ENCODE measurements around the gene GABRP.
"Not testable (repeated sequence)": the region's sequence is repeated elsewhere in the genome, so short reads cannot be mapped to it uniquely, and the experiment has no call there.

GABRP gene

GRCh38 chr5:170811719-170812118 is 28.2 kb downstream of the GABRP start:
- no peak for ATAC-seq
- H3K4me3 Mint-ChIP-seq, result no peak overlapping the region
- H3K9me3 Mint-ChIP-seq, result no peaks in the 10 kb centered on the region
- no peaks in the 10 kb centered on the region for H3K4me1 Mint-ChIP-seq
- peaks cover 8% of the 10 kb centered on the region for H3K27me3 Mint-ChIP-seq
- DNase-seq, result no peak
- no peak overlapping the region for H3K27ac Mint-ChIP-seq

- no peaks in the 10 kb centered on the region for H3K4me1 Mint-ChIP-seq
Measured at GRCh38 chr5:170813231-170813630, 29.7 kb downstream of the GABRP start.

DNA sequence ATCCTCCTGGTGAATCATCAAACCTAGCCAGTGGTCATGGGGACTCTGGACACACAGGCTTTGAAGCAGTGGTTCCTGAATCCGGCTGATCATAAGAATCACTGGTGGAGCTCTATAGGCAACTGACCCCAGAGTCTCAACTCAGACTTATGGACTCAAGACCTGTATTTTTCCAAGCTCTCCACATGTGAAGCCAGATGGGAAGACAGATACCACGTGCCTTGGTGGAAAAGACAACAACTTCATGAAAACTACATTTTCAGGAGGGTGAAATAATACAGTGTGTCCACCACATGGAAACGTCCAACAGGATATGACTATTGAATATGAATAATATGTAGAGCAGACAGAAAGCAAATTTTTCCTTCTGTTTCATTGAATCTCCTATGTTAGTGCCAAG is 33.7 kb downstream of the GABRP start:
- Mint-ChIP-seq H3K27ac (peak overlapping the region in 1 of 2 donors; percentile 27), H3K4me1 (no peaks in the 10 kb centered on the region), H3K9me3 (no peaks in the 10 kb centered on the region), H3K27me3 (no peaks in the 10 kb centered on the region), H3K4me3 (no peak overlapping the region)
- DNase-seq (no peak), ATAC-seq (no peak)

More at GRCh38 chr5:170813231-170813630, 29.7 kb downstream of the GABRP start:
- ATAC-seq (no peak), DNase-seq (no peak)
- H3K4me3 Mint-ChIP-seq, result no peak overlapping the region
- H3K27me3 Mint-ChIP-seq, result peaks cover 8% of the 10 kb centered on the region
- no peak overlapping the region for H3K27ac Mint-ChIP-seq
- no peaks in the 10 kb centered on the region for H3K9me3 Mint-ChIP-seq

GRCh38 chr5:170818232-170818631 is 34.7 kb downstream of the GABRP start:
- Mint-ChIP-seq H3K27me3 (no peaks in the 10 kb centered on the region), H3K27ac (peak overlapping the region in 1 of 2 donors; percentile 72), H3K9me3 (no peaks in the 10 kb centered on the region), H3K4me3 (no peak overlapping the region), H3K4me1 (no peaks in the 10 kb centered on the region)
- ATAC-seq (no peak), DNase-seq (no peak)

DNA sequence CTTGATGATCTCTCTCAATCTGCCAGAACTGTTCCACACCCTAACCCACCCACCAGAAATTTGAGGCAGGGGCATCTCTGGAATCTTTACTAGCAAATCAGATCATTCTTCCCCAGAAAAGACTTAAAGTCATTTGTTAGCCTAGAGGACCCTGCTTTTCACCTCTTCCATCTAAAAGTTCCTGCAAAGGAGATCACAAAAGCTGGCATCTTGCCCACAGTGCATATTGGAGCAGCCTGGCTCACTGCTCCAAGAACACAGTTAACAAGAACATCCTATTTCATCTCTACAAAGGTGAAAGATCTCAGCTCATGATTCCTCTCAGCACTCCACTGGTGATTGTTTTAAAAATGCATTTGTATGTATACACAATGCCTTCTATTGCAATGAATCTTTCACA is 36.3 kb downstream of the GABRP start:
- ATAC-seq, result no peak
- H3K4me1 Mint-ChIP-seq, result no peaks in the 10 kb centered on the region
- no peak for DNase-seq
- H3K9me3 Mint-ChIP-seq, result no peaks in the 10 kb centered on the region
- no peak overlapping the region for H3K27ac Mint-ChIP-seq
- no peaks in the 10 kb centered on the region for H3K27me3 Mint-ChIP-seq
- no peak overlapping the region for H3K4me3 Mint-ChIP-seq

DNA sequence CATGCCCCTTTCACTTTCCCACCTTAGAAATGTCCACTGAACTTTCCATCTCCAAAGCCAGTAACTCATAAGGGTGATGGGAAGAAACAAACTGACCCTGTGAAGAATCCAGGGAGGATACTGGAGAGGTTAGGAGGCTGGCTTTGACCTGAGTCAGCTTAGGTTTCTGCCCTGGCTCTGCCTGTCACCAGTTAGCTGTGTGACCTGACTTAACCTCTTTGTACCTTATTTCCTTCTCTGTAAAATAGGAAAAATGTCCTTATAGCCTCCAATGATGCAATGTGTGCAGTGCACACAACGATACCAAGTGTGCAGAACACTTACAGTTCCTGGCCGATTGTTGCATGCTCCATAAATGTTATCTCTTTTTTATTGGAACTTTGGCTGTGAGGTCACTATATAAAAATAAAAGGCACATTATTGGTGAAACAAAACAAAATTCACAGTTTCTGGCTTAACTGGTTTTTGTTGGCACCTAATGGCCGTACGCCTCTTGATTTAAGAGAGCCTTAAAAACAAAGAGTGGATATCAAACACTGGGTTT is 37.8 kb downstream of the GABRP start:
- ATAC-seq (no peak), DNase-seq (no peak)
- H3K4me1 Mint-ChIP-seq, result no peaks in the 10 kb centered on the region
- no peak overlapping the region for H3K27ac Mint-ChIP-seq
- H3K27me3 Mint-ChIP-seq, result no peaks in the 10 kb centered on the region
- H3K9me3 Mint-ChIP-seq, result no peaks in the 10 kb centered on the region
- no peak overlapping the region for H3K4me3 Mint-ChIP-seq

- H3K27ac Mint-ChIP-seq, result no peak overlapping the region
- H3K4me1 Mint-ChIP-seq, result no peaks in the 10 kb centered on the region
- ATAC-seq, result no peak
- no peak overlapping the region for H3K4me3 Mint-ChIP-seq
- no peak for DNase-seq
- no peaks in the 10 kb centered on the region for H3K27me3 Mint-ChIP-seq
- no peaks in the 10 kb centered on the region for H3K9me3 Mint-ChIP-seq
Measured at GRCh38 chr5:170826117-170826516, 42.6 kb downstream of the GABRP start.

DNA sequence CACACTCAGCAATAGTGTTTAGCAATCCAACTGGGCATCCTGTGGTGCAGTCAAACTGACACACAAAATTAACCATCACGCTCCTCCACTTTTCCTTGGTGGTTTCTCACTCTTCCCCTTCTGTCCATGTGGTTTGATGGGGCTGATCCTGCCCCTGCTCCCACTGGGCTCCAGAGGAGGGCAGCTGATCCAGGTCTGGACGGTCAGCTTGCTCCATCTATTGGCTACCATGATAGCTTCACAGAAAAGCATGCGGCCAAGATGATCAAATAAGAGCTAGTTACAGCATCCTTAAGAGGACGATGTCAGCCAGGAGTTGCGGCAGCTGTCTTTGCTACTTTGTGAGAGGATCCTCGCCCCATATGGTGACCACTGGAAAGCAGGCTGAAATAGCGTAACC is 48.7 kb downstream of the GABRP start:
- Mint-ChIP-seq H3K27me3 (no peaks in the 10 kb centered on the region), H3K9me3 (peaks cover 0 to 14% of the 10 kb centered on the region in 2 donors), H3K4me1 (no peaks in the 10 kb centered on the region), H3K27ac (no peak overlapping the region), H3K4me3 (no peak overlapping the region)
- ATAC-seq, result no peak
- DNase-seq, result no peak

- H3K27me3 Mint-ChIP-seq, DNase-seq, H3K4me1 Mint-ChIP-seq, H3K27ac Mint-ChIP-seq, H3K4me3 Mint-ChIP-seq, ATAC-seq: not testable (repeated sequence)
- peaks cover 0 to 14% of the 10 kb centered on the region in 2 donors for H3K9me3 Mint-ChIP-seq
Measured at GRCh38 chr5:170833981-170834380, 50.5 kb downstream of the GABRP start.

GRCh38 chr5:170836226-170836625 is 52.7 kb downstream of the GABRP start:
- Mint-ChIP-seq H3K27ac (no peak overlapping the region), H3K27me3 (no peaks in the 10 kb centered on the region), H3K9me3 (peaks cover 0 to 14% of the 10 kb centered on the region in 2 donors), H3K4me3 (no peak overlapping the region), H3K4me1 (no peaks in the 10 kb centered on the region)
- DNase-seq, result no peak
- ATAC-seq, result no peak

- Mint-ChIP-seq H3K27ac (no peak overlapping the region), H3K9me3 (no peaks in the 10 kb centered on the region), H3K4me1 (no peaks in the 10 kb centered on the region), H3K27me3 (peaks cover 12% of the 10 kb centered on the region), H3K4me3 (no peak overlapping the region)
- DNase-seq, result no peak
- ATAC-seq, result no peak
Measured at GRCh38 chr5:170843870-170844269, 60.3 kb downstream of the GABRP start.

DNA sequence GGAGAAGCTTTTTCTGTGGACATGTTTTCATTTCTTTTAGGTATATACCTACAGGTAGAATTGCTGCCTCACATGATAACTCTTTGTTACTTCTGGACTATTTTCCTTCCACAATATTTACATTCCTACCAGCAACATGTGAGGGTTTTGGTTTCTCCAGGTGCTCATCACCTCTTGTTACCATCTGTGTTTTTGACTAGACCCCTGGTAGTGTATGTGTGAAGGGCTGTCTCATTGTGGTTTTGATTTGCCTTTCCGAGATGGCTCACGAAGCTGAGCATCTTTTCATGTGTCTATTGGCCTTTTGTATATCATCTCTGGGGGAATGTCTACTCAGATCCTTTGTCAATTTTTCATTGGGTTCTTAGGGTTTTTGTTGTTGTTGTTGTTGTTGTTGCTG is 61.1 kb downstream of the GABRP start:
- H3K4me3 Mint-ChIP-seq, result no peak overlapping the region
- DNase-seq (no peak), ATAC-seq (no peak)
- H3K9me3 Mint-ChIP-seq, result no peaks in the 10 kb centered on the region
- H3K27ac Mint-ChIP-seq, result no peak overlapping the region
- H3K4me1 Mint-ChIP-seq, result no peaks in the 10 kb centered on the region
- H3K27me3 Mint-ChIP-seq, result peaks cover 12% of the 10 kb centered on the region

DNA sequence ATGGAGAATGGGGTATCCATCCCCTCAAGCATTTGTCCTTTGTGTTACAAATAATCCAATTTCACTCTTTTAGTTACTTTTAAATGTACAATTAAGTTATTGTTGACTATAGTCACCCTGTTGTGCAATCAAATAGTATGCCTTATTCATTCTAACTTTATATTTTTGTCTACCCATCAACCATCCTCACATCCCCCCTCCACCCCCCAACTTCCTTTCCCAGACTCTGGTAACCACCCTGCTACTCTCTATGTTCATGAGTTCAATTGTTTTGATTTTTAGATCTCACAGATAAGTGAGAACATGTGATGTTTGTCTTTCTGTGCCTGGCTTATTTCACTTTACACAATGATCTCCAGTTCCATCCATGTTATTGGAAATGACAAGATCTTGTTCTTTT is 62.9 kb downstream of the GABRP start:
- Mint-ChIP-seq H3K27ac (no peak overlapping the region), H3K27me3 (peaks cover 12% of the 10 kb centered on the region), H3K9me3 (no peaks in the 10 kb centered on the region), H3K4me1 (no peaks in the 10 kb centered on the region), H3K4me3 (no peak overlapping the region)
- no peak for ATAC-seq
- no peak for DNase-seq

DNA sequence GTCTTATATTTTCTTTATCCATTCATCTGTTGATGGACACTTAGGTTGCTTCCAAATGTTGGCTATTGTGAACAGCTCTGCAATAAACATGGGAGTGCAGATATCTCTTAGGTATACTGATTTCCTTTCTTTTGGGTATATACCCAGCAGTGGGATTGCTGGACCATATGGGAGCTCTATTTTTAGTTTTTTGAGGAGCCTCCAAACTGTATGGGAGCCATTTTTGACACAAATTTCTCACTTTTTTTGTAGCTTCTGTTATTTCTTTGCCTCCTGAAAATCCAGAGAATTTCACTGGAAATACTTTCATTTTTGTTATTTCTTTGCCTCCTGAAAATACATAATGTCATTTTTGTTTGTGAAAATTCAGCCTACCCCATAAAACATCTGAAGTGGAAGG is 63.3 kb downstream of the GABRP start:
- no peak for DNase-seq
- no peak overlapping the region for H3K27ac Mint-ChIP-seq
- H3K4me3 Mint-ChIP-seq, result no peak overlapping the region
- no peak for ATAC-seq
- H3K27me3 Mint-ChIP-seq, result peaks cover 12% of the 10 kb centered on the region
- no peaks in the 10 kb centered on the region for H3K9me3 Mint-ChIP-seq
- H3K4me1 Mint-ChIP-seq, result no peaks in the 10 kb centered on the region

DNA sequence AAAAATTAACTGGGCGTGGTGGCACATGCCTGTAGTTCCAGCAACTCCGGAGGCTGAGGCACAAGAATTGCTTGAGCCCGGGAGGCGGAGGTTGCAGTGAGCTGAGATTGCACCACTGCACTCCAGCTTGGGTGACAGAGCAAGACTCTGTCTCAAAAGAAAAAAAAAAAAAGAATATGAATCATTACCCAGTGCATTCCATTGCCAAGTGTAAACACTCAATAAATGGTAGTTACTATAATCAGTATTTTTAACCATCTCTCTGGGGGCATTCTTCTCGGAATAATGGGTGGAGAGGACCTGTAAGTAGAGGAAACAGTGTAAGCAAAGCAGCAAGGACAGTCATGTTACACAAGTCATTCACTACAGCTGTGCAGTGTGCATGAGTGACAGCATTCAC is 64.5 kb downstream of the GABRP start:
- ATAC-seq (no peak), DNase-seq (no peak)
- Mint-ChIP-seq H3K27ac (no peak overlapping the region), H3K9me3 (no peaks in the 10 kb centered on the region), H3K27me3 (peaks cover 12% of the 10 kb centered on the region), H3K4me3 (no peak overlapping the region), H3K4me1 (no peaks in the 10 kb centered on the region)

DNA sequence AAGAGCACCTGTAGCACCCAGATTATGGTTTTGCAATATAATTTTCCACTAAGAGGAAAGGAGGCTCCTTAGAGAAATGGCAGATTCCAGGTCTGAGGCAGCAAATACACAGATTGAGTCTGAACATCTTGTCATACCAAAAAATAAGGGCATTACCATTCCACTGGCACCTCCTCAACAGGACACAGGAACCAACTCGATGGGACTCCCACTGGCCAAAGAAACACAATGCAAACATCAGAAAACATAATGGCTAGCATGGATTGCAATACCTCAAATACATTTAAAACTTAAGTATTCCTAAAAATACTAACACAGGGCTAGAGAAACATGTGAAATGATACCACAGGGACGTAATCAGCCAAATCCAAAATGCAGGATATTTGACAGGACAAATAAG is 65.8 kb downstream of the GABRP start:
- no peak for DNase-seq
- no peak overlapping the region for H3K27ac Mint-ChIP-seq
- no peak for ATAC-seq
- no peaks in the 10 kb centered on the region for H3K4me1 Mint-ChIP-seq
- no peaks in the 10 kb centered on the region for H3K9me3 Mint-ChIP-seq
- H3K27me3 Mint-ChIP-seq, result peaks cover 12% of the 10 kb centered on the region
- H3K4me3 Mint-ChIP-seq, result no peak overlapping the region

DNA sequence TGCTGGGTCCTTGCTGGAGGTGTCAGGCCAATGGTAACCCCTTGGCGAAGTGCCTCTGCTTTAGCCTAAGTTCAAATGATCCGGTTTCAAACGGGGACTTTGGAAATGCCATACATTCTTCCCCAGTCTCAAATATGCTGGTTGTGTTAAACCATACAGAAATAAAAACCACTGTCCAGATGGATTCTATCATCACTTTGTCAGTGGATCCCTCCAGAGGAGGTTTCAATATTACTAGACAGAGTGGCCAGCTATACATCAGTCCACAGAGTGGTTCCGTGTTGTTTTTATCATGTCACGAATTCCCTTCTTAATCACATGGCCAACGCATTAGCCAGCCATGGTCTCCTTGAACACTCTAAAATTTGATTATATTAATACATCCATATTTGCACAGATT is 71.0 kb downstream of the GABRP start:
- peaks cover 8 to 10% of the 10 kb centered on the region in 2 donors for H3K9me3 Mint-ChIP-seq
- H3K27me3 Mint-ChIP-seq, result peaks cover 11% of the 10 kb centered on the region
- no peak for ATAC-seq
- no peak overlapping the region for H3K4me3 Mint-ChIP-seq
- no peaks in the 10 kb centered on the region for H3K4me1 Mint-ChIP-seq
- H3K27ac Mint-ChIP-seq, result no peak overlapping the region
- DNase-seq, result no peak

Data from stimulated activated naive CD8-positive, alpha-beta T cell treated with anti-CD3 and anti-CD28 coated beads, Interleukin-15, amount 100 ng/mL, for 72 hours (primary cell).